ENCODE results near the gene TPCN1.

Gene TPCN1

DNA sequence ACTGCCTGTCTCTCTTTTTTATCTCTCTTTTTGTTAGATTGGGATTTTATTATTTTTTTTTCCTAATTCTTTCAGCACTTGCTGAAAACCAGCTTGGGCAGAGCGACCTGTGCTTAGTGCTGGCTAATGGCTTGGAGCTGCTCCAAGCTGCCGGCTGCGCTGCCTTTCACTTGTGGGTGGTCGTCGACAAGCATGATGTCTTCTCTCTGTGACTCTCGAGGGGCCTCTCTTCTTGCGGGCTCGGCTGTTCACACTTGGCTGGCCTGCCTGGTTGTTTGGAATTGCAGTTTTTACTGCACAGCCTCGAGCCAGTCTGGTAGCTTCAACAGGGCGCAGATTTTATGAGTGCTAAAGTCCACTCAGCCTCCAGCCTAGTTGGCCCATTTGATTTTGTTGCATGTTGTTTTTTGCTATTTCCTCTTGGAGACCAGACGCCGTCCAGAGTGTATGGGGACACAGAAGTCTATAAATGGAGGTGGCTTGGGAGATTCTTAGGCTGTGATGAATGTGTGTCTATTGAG, 18.6 kb downstream of the TPCN1 start:
- H3K4me3 ChIP-seq (ENCODE audit: low read depth, low read length) = no peak overlapping the region

DNA sequence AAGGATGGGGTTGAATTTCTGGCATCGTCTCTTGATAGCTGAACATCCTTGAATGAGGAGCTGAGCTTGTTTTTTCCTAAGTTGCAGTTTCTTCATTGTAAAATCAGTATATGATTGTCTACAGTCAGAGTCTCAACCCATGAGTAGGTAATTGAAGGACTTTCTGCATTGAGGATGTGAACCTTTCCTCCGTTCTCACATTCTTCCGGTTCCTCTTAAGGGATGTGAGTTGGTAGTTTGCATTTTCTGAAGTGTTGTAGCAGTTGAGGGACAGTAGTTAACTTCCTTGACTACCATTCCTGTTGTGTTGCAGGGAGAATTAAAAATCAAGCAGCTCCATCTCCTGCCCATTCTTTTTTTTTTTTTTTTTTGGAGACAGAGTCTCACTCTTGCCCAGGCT, 19.1 kb downstream of the TPCN1 start:
- no peak overlapping the region for H3K4me3 ChIP-seq (ENCODE audit: low read depth, low read length)

DNA sequence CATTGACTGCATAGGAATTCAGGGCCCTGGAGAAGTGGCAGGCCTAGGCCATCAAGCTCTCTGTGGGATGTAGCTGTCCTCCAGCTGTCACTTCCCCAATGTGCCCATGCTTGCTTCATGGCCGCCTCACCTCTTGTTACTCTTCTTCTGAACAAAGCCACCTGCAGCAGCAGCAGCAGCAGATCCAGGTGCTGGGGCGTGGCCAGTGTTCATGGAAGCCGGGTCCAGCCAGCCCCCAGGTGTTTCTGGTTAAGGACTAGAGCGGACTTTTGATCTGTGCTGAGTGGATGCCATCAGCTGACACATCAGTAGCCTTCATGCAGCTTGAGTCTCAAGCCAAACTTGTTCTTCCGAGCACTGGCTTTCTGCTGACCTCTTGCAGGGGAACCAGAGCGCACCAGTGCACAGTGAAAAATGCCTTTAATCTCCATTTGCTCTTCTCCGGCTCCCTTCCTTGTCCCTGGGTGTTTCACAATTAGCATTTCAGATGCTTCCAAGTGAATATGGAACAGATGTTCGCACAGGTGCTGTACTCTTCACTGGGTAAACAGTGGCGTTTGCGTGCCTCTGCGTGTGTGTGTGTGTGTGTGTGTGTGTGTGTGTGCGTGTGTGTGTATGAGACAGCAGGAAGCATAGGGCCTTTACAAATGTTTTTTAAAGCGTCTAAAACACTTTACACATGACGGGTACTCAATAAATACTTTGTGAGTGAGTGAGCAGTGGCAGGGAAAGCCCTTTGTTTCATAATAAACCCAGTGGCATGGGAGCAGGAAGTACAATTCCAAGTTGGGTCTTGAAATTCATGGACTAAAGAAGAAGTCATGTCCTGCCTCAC, 20.1 kb downstream of the TPCN1 start:
- H3K4me3 ChIP-seq (ENCODE audit: low read depth, low read length) = no peak overlapping the region

DNA sequence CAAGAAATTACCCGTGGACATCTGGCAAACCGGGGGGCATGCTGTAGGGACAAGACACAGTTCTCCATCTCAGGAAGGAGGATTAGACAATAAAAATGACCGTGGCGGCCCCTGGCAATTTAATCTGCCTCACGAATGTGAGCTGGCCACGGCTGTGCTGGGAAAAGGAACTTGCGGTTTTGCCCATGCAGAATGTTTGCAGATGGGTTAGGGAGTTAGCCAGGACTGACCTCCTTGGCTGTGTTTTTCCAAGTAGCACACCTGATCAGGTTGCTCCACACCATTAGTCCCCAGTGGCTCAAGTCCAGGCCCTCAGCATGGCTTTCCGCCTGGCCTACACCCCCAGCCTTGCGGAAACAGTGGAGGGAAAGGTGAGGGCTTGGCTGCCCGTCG, 20.8 kb downstream of the TPCN1 start:
- H3K4me3 ChIP-seq (ENCODE audit: low read depth, low read length) = no peak overlapping the region

DNA sequence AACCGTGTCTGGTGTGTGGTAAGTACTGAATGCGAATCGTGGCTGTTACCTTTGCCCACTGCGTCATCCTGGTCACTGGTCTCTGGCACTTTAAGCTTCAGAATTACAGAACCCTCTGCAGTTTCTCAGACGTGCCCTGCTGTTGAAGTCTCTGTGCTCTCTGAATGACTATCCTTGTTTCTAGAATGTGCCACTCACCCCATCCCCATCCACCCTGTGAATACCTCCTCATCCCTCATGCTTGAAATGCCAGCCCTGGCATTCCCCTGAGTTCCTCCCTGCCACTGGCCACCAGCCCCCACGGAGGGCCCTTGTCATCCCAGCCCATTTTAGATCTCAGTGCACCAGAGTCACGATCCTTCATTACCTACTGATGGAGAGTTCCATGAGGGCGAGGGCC, 21.3 kb downstream of the TPCN1 start:
- no peak overlapping the region for H3K4me3 ChIP-seq (ENCODE audit: low read depth, low read length)

DNA sequence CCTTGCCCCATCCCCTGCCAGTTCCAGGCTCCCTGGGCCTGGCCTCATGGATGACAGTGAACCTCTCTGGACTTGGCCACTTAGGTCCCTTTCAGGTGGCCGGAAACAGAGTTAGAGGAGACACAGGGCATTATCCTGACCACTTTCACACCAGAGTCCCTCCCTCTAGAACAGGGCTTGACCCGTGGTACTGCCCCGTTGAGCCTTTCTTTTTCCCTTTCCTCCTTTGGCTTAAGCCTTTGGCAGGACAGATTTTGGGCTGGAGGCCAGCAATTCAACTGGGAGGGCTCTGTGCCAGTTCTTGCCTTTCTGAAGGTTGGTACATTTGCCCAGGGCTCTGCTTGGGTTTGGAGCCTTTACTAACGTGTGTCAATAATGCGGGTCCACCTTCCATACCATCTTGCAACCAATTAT, 22.8 kb downstream of the TPCN1 start:
- H3K4me3 ChIP-seq (ENCODE audit: low read depth, low read length) = no peak overlapping the region

DNA sequence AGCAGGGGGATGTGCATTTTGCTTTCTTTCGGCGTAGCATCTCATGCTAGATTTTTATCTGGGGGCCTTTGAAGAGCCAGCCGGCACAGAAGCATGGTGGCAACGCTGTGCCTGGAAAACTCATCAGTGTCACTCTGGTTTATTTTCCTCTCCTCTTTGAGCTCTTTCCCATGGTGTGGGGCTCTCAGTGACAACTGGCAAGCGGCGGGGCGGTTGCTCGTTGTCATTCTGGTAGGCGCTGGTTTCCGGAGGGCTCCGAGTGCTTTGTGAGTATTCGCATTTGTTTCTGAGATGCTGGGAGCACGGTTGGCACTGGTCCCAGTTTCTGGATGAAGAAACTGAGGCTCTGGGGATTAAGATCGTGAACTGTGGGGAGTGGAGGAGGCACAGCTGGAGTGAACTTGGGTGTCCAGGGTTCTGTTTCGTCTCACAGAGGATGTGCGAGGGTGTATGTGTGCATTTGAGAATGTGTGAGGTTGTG, 23.3 kb downstream of the TPCN1 start:
- H3K4me3 ChIP-seq (ENCODE audit: low read depth, low read length) = no peak overlapping the region

DNA sequence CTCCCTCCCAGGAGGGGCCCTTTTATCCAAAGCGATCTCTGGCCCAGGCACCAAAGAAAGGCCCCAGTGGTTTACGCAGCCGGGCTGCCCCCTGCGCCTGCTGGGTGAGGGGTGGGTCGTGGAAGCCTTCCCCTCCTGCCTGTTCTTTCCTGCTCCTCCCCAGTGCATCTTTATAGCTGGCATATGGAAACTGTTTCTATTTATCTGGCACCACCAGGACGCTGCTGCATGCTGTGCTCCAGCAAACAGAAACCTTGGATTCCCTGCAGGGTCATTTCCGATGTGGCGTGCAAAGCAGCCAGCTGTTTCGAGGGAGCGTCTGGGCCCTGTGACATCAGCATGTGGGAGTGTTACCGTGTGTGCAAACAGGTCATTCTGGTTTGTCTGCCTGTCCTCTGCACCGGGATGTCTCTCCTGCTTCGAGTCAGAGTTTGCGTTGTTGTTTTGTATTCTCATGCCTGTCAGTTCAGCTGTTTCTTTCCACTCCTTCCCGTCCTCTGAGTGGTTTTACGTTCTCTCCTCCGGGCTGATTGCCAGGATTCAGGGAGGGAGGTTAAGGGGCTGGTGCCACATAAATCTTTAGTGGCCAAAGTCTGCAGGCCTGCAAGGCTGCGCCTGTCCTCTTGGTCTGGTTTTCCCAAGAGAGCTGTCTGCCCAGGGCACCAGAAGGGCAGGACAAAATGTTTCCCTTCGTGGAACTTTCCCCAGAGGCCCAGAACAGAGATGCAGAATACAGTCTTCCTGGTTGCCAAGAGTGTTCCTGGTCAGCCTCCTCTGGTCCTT, 24.6 kb downstream of the TPCN1 start:
- no peak overlapping the region for H3K4me3 ChIP-seq (ENCODE audit: low read depth, low read length)

DNA sequence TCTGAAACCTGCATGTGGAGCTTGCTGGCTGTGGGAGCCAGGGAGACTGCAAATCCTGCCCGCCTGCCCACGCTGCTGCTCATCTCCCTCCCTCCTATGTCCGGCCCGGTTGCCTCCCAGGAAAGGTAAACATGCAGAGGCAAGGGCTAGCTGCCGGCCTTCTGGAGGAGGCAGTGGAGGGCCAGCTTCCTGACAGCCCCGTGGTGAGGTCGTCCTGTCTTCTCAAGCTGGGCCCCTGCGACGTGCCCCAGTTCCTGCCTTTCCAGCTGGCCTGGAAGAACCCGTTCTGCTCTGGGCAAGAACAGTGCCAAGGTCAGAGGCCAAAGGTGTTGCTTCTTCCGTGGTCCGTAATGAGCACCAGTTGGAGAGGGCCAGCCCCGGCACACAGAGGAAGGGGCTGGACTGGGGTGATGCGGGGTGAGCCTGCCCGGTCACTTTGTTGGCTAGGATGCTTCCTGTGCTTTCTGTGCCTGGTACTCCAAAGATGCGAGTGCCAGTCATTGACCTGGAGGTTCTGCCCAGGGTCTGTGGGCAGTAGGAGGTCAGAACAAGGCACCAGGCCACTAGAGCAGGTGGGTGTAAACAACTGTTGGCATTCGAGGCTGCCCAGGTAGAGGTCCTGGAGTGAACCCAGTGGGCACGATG, 25.3 kb downstream of the TPCN1 start:
- H3K4me3 ChIP-seq (ENCODE audit: low read depth, low read length) = no peak overlapping the region

DNA sequence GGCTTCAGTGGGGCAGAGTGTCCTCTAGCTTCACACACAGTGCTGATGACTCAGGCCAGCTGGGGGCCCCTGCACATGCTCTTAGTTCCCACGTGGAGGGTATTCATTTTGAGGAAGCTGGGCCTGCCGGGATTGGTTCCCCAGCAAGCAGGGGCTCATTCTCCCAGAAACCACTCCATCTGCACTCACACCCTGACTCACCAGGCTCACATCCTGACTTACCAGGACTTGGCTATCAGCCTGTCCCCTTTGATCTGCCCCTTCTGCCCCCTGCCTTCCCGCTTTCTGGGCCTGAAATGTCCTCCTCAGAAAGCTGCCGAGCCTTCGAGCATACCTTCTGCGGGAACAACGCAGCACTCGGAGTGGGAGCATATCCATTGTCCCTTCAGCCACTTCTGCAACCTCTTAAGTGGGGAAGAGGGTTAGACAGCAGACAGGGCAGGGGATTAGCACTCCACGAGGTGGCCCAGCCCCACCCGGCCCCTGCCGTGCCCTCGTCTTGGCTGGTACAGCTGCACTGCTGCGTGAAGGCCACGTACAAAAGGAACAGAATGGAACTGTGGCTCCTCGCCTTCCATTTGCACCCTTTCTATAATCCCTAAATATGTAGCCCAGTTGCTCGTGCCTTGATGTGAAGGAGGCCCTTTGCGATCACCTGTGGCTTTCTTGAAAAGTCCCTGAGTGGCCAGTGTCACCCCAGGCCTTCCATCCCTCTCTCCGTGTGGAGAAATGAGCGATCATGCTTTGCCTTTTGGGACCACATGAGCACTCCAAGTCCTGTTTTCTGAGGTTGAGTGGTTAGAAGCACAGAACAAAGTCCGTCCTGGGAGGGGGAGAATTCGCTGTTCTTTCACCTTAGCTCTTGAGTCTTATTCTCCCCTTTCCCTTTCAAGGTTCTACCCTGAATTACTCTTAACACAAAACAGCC, 26.1 kb downstream of the TPCN1 start:
- no peak overlapping the region for H3K4me3 ChIP-seq (ENCODE audit: low read depth, low read length)

DNA sequence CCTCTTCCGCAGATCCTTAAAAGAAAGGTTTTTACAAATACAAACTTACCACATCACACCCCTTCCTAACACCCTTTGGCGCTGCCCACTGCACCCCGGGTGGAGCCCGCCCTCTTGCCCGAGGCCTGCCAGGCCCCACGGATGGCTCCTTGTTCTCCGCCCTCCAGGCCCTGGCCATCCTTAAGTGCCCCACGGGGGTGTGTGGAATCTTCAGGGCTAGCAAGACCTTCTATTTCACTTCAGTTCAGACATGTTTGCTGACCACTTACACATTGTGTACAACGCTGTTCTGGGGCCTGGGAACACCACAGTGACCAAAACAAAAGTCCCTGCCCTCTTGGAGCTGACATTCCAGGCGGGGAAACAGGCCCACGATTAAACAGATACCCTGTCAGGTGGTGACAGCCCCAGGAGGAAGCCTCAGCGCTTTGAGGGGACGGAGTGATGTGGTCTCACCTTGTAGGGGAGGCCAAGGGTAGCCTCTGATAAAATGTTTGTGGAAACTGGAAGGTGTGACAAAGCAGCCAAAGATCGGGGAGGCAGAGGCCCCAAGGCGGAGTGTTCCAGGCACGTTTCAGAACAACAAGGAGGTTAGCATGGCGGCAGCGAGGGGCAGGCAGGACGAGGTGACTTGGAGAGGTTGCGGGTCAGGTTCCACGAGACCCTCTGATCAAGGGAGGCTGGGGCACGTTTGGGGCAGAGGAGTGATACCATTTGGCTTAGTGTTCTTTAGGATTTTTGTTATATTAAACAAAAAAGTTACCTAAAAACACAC, 27.0 kb downstream of the TPCN1 start:
- H3K4me3 ChIP-seq (ENCODE audit: low read depth, low read length) = no peak overlapping the region

DNA sequence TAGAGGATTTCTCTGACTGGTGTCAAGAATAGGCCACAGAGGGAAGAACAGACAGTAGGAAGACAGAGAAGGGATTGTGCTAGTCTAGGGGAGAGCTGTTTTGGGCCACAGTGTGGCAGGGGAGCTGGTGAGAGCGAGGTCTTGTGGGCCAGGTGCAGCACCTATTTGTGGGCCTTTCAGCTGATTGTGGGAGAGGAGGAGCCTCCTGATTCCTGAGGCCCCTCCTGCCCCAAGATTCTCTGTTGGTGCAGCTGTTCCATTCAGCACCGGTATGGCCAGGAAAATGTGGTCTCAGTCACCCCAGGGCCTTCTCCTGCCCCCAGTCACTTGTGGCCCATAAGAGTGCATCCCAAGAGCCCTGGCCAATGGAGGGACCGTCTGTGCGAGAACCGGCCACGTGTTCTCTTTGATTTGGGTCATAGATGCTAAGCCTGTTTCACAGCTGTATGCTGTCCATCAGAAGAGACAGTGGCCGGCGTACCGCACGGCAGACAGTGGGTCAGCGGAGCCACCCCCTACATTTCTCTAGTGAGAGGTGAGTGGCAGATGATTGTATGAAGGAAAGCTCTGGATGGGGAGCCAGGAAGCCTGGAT, 27.7 kb downstream of the TPCN1 start:
- H3K4me3 ChIP-seq (ENCODE audit: low read depth, low read length) = no peak overlapping the region

DNA sequence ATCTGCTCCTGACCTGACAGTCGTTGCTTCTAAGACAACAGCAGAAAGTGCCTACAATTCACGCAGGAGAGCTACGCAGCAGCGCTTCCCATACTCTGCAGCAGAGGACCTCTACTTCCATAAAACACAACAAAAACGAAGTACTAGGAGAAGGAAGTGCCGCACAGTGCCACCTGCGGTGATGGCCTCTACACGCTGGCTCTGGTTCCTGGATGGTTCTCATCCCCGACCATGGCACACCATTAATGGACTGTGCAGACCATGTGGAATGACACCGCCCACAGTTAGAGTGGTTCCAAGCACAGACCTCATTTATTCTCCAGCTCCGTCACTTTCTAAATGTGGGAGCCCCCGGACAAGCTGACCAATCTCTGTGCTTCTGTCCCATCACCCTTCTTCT, 28.3 kb downstream of the TPCN1 start:
- no peak overlapping the region for H3K4me3 ChIP-seq (ENCODE audit: low read depth, low read length)

DNA sequence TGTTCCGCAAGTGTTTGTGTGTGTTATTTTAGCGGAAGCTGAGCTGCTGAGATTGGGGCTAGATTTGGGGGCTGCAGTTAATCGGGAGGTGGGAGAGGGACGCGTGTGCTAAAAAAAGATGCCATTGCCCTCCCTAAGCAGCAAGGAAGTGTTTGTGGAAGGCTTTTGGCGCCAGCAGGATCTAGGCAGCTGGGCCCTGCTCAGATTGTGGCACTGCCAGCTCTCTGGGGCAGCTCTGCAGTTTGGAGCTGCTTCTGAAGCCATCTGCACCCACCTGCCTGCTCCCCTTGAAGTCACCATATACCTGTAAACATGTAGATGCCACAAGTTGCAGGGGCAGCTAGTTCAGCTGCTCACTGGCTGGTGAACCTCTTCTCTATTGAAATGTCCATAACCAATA, 28.8 kb downstream of the TPCN1 start:
- no peak overlapping the region for H3K4me3 ChIP-seq (ENCODE audit: low read depth, low read length)

DNA sequence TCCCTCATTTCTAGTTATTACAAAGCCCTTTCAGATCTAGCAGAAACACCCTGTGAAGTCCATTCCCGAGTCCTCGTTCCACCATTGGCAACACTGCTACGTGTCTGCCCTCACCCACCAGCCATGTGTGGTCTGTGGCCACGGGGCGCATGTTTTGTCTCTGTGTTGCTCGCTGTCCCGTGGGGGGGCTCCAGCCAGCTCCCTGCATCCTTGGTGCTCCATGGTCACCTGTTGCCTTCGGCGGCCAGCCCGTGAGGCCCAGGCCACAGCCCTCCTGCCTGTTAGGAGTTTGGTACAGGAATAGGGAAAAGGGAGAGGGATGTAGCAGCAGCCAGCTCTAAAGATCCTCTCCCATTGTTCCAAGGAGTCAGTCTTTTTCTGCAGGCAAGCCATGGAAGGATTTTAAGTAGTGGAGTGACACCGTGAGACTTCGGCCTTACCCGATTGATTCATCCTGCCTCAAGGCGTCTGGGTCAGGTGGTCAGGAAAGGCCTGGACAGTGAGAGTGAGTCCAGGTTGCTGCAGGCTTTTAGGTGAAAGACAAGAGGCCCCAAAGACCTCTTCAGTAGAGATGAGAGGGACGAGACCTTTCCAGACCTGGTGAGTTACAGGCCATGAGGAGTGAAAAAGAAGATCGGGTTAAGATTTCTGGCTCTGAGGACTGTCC, 30.3 kb downstream of the TPCN1 start:
- H3K4me3 ChIP-seq (ENCODE audit: low read depth, low read length) = no peak overlapping the region

DNA sequence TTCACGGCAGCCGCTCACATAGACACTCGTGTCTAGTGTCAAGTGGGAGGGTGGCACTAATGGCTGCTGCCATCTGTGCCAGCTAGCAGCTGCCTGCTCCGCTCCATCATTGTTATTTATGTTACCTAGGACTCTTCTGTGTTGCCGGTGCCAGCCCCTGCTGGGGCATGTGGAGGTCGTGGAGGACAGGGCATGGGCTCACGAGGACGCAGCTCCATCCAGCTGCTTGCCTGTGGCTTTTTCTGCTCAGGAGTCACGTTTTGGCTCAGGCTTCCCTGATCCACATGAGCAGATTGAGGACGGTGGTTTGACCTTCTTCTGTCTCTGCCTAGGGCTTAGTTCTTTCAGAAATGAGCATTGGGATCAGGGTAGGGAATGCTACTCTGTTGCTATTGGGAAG, 31.2 kb downstream of the TPCN1 start:
- no peak overlapping the region for H3K4me3 ChIP-seq (ENCODE audit: low read depth, low read length)

DNA sequence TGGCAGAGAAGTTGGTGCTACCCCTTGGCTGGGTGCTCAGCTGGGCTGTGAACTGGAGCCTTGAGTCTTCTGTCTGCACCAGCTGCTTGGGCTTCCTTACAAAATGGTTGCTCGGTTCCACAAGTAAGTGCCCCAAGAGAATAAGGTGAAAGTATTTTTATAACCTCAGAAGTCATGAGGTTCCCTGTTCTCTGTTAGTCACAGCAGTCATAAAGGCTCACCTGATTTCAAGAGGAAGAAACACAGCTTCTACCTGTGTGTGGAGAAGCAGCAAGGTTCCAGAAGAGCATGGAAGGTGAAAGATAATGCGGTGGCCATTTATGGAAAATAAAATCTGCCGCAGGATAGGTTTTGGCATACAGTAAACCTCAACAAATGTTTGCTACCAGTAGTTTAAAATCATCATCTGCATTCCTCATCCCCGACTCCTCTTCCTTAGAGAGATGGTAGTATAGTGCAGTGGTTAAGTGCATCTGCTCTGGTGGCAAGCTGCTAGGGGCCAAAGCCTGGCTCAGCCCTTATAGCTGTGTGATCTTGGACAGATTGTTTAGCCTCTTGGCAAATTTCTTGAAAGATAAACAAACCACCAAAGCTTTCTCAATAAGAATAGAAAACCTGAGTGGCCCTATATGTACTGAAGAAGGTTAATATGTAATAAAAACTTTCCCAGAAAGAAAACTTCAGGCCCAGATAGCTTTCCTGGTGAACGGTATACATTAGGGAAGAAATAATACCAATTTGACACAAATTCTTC, 32.4 kb downstream of the TPCN1 start:
- no peak overlapping the region for H3K4me3 ChIP-seq (ENCODE audit: low read depth, low read length)

DNA sequence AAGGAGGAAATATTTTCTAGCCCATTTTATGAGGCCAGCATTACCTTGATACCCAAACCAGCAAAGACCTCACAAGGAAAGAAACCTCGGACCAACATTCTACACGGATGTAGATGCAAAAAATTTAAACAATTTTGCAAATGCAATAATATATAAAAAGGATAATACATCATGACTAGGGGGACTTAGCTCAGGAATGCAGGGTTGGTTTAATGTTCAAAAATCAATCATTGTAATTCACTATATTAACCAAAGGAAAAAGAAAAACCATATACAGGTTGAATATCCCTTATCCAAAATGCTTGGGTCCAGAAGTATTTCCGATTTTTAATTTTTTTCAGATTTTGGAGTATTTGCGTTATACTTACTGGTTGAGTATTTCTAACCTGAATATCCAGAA, 33.0 kb downstream of the TPCN1 start:
- no peak overlapping the region for H3K4me3 ChIP-seq (ENCODE audit: low read depth, low read length)

Measured in iPS-11a (cell line).